Lower lobe of right lung (tissue), 2 donors: ENCODE measurements around the gene AKT3. TPM values are rescaled to one million over a fixed set of nuclear protein-coding genes. Genes with fewer than 3 reads are reported as not detected.
"Not testable (repeated sequence)": the region's sequence is repeated elsewhere in the genome, so short reads cannot be mapped to it uniquely, and the experiment has no call there.

Experiments used
- ATAC-seq, 2 donors: fragments of 200-7000 bp; cut with Tn5 transposase; one replicate each; pipeline ENCODE4 v1.9.1; 2020 to 2022; ENCODE audit warnings: mild to moderate bottlenecking in 2 of 2, moderate library complexity in 2 of 2
- DNase-seq: peaks from one replicate; pipeline ENCODE4 v3.0.0-alpha.2; 2020
- H3K27ac ChIP-seq: fragments of 200-600 bp; one replicate; pipeline ENCODE4 v1.8.0; 2022
- H3K27me3 ChIP-seq: fragments of 200-600 bp; one replicate; pipeline ENCODE4 v1.8.0; 2022; ENCODE audit warnings: low read depth
- H3K36me3 ChIP-seq: fragments of 200-600 bp; one replicate; pipeline ENCODE4 v1.8.0; 2022; ENCODE audit warnings: mild to moderate bottlenecking
- H3K4me1 ChIP-seq: fragments of 200-600 bp; one replicate; pipeline ENCODE4 v1.8.0; 2022
- H3K4me3 ChIP-seq: fragments of 200-600 bp; one replicate; pipeline ENCODE4 v1.8.0; 2022; ENCODE audit warnings: mild to moderate bottlenecking
- H3K9me3 ChIP-seq: fragments of 200-600 bp; one replicate; pipeline ENCODE4 v1.8.0; 2022
- intact Hi-C: fragments of 100-400 bp; cut with DNase I; formaldehyde crosslinking; loops from one replicate; pipeline ENCODE4 v1.11.0; 2022
- total RNA-seq: library from RNA; stranded (reverse); fragmentation: NEBNext Ultra II Directional; extraction: Animal tissue kit (Norgen Biotek cat#: 25700); gene quantifications from one replicate; pipeline ENCODE4 v1.2.1, GENCODE V29; 2021
- TF ChIP-seq, protein P1 (sequence below): fragments of 200-600 bp; IDR thresholded peaks from one replicate; pipeline ENCODE4 v1.8.0; 2022; ENCODE audit warnings: antibody characterized with exemption, mild to moderate bottlenecking
- donor health status: DM: no; HTN: yes; CAD: no; lungs with severe emphysema.

The AKT3 gene
- total RNA-seq, 1 donor from 2014 or later: 52.5 TPM

DNA sequence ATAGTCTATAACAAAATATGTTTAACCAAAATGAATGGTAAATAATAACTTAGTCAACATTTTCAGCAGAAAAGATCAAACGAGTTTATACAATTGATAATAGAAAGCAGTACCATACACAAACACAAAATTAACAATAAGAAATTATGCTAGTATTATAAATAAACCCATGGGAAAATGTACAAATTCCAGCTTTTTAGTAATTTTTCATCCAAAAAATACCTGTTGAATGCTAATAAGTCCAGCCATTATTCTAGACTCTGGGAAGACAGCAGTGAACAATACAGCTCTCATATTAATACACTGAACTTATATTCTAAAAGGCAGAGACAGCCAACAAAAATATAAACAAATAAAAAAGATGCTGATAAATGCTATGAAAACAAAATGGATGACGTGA is 66.3 kb downstream of the AKT3 start:
- intact Hi-C loops: no loop called here
- H3K36me3 ChIP-seq: no peaks in the 10 kb centered on the region
- ATAC-seq (no peak), DNase-seq (no peak)
- TF ChIP-seq, protein P1, sequence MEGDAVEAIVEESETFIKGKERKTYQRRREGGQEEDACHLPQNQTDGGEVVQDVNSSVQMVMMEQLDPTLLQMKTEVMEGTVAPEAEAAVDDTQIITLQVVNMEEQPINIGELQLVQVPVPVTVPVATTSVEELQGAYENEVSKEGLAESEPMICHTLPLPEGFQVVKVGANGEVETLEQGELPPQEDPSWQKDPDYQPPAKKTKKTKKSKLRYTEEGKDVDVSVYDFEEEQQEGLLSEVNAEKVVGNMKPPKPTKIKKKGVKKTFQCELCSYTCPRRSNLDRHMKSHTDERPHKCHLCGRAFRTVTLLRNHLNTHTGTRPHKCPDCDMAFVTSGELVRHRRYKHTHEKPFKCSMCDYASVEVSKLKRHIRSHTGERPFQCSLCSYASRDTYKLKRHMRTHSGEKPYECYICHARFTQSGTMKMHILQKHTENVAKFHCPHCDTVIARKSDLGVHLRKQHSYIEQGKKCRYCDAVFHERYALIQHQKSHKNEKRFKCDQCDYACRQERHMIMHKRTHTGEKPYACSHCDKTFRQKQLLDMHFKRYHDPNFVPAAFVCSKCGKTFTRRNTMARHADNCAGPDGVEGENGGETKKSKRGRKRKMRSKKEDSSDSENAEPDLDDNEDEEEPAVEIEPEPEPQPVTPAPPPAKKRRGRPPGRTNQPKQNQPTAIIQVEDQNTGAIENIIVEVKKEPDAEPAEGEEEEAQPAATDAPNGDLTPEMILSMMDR: no peak
- H3K27ac ChIP-seq: no peak overlapping the region
- no peak overlapping the region for H3K4me3 ChIP-seq
- no peaks in the 10 kb centered on the region for H3K27me3 ChIP-seq
- H3K9me3 ChIP-seq: no peaks in the 10 kb centered on the region
- H3K4me1 ChIP-seq: no peaks in the 10 kb centered on the region

DNA sequence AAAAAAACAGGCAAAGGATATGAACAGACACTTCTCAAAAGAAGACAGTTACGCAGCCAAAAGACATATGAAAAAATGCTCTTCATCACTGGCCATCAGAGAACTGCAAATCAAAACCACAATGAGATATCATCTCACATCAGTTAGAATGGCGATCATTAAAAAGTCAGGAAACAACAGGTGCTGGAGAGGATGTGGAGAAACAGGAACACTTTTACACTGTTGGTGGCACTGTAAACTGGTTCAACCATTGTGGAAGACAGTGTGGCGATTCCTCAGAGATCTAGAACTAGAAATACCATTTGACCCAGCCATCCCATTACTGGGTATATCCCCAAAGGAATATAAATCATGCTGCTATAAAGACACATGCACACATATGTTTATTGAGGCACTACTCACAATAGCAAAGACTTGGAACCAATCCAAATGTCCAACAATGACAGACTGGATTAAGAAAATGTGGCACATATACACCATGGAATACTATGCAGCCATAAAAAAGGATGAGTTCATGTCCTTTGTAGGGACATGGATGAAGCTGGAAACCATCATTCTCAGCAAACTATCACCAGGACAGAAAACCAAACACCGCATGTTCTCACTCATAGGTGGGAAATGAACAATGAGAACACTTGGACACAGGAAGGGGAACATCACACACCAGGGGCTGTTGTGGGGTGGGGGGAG is 77.5 kb downstream of the AKT3 start:
- DNase-seq, H3K27me3 ChIP-seq, H3K4me1 ChIP-seq, H3K27ac ChIP-seq, ATAC-seq, H3K9me3 ChIP-seq, intact Hi-C loops, H3K36me3 ChIP-seq, H3K4me3 ChIP-seq: not testable (repeated sequence)

DNA sequence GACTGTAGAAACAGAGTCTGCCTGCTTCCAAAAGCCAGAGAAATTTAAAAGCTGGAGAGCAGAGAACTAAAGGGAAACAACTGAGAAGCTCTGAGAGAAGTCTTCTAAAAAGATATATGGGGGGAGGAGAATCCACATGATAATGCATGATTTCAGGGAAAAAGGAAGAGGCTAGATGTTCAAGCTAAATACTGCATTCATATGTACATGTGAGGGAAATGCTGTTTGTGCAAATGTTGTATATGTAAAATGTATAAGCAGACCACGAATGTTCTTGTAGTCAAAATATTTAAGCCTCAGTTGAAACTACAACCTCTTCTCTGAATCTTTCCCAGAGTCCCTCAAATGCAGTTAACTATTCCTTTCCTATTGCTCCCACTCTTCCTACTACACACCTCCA is 79.2 kb downstream of the AKT3 start:
- no peak for DNase-seq
- no peak for ATAC-seq
- Histone ChIP-seq H3K9me3 (no peaks in the 10 kb centered on the region), H3K27me3 (no peaks in the 10 kb centered on the region), H3K4me1 (no peaks in the 10 kb centered on the region), H3K27ac (no peak overlapping the region), H3K4me3 (no peak overlapping the region), H3K36me3 (no peaks in the 10 kb centered on the region)
- TF ChIP-seq, protein P1: no peak
- intact Hi-C loops: no loop called here

DNA sequence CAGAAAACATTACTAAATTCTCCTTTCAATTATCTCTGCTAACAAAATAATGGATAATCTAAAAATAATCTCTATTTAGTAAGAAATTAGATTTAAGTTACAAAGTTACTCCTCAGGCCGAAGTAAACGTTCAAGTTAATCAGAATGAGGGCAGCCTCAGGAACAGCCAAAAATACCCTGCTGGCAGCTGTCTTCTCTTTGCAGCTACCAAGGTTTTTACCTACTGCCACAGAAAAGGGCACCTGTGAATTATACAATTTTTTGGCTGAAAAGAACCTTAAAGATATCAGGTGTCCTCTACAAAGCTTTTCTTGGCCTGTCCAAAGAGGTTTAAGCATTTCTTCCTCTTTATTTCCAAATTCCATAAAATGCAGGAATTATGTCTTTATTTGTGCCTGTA is 84.4 kb downstream of the AKT3 start:
- DNase-seq (no peak), ATAC-seq (no peak)
- TF ChIP-seq, protein P1: no peak
- intact Hi-C loops: no loop called here
- Histone ChIP-seq H3K27ac (no peak overlapping the region), H3K4me3 (no peak overlapping the region), H3K36me3 (no peaks in the 10 kb centered on the region), H3K4me1 (peaks cover 2% of the 10 kb centered on the region), H3K9me3 (no peaks in the 10 kb centered on the region), H3K27me3 (no peaks in the 10 kb centered on the region)

DNA sequence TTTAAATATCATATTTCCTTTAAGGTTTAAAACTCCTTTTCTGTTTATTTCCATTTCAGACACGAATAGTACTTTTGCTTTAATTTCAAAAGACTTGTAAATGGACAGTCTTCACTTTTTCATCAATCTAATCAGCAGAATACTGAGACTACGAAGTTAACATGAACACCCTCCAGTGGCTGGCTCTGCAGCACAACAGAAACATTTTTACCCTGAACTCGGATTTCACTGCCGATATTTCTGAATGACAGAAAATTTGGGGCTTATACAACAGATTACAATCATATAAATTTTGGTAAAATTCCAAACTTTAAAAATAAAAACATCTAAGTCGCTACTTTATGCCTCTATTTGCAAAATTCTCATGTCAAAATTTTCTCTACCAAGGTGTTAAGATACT is 86.2 kb downstream of the AKT3 start:
- Histone ChIP-seq H3K4me1 (peaks cover 4% of the 10 kb centered on the region), H3K27me3 (no peaks in the 10 kb centered on the region), H3K36me3 (no peaks in the 10 kb centered on the region), H3K27ac (no peak overlapping the region), H3K4me3 (no peak overlapping the region), H3K9me3 (no peaks in the 10 kb centered on the region)
- intact Hi-C loops: no loop called here
- TF ChIP-seq, protein P1: no peak
- ATAC-seq (no peak), DNase-seq (no peak)

DNA sequence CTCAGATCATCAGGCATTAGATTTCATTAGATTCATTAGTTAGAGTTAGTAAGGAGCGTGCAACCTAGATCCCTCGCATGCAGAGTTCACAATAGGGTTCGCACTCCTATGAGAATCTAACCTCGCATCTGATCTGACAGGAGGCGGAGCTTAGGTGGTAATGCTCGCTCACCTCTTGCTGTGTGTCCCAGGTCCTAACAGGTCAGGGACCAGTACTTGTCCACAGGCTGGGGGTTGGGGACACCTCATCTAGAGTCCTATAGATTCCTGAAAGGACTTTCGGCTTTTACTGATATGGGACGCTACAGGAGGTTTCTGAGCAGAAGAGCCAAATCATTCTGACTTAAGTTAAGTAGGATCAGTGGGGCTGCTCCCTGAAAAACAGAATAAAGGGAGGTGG is 91.4 kb downstream of the AKT3 start:
- Histone ChIP-seq H3K4me3 (no peak overlapping the region), H3K9me3 (no peaks in the 10 kb centered on the region), H3K36me3 (no peaks in the 10 kb centered on the region), H3K27ac (no peak overlapping the region), H3K27me3 (no peaks in the 10 kb centered on the region), H3K4me1 (peaks cover 4% of the 10 kb centered on the region)
- ATAC-seq: no peak
- intact Hi-C loops: no loop called here
- no peak for DNase-seq
- TF ChIP-seq, protein P1: no peak
